ENCODE data around the gene TBC1D10A. TPM values are rescaled to one million over a fixed set of nuclear protein-coding genes. Genes with fewer than 3 reads are reported as not detected.

The TBC1D10A gene
- total and polyA plus RNA-seq, 2 experiments from 2014 or later: 11.8 to 21.8 TPM

DNA sequence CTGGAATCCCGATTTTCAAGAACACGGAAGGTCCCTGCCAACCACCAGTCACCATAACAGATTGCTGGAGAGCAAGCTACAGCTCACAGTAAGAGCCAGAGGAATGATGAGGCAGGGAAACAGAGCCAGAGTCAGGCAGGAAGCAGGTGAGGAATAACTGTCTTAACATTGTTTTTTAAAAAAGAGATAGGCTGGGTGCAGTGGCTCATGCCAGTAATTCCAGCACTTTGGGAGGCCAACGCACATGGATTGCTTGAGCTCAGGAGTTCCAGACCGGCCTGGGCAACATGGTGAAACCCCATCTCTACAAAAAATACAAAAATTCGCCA lies 24.0 kb downstream of the TBC1D10A start:
- H3K9me3 ChIP-seq (ENCODE audit: low read depth): no peaks in the 10 kb centered on the region
- H3K4me3 ChIP-seq: no peak overlapping the region
- TF ChIP-seq, protein P1, sequence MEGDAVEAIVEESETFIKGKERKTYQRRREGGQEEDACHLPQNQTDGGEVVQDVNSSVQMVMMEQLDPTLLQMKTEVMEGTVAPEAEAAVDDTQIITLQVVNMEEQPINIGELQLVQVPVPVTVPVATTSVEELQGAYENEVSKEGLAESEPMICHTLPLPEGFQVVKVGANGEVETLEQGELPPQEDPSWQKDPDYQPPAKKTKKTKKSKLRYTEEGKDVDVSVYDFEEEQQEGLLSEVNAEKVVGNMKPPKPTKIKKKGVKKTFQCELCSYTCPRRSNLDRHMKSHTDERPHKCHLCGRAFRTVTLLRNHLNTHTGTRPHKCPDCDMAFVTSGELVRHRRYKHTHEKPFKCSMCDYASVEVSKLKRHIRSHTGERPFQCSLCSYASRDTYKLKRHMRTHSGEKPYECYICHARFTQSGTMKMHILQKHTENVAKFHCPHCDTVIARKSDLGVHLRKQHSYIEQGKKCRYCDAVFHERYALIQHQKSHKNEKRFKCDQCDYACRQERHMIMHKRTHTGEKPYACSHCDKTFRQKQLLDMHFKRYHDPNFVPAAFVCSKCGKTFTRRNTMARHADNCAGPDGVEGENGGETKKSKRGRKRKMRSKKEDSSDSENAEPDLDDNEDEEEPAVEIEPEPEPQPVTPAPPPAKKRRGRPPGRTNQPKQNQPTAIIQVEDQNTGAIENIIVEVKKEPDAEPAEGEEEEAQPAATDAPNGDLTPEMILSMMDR (IDR thresholded peaks at IDR 0.05; ENCODE audit: low read depth, low read length): no peak
- H3K27ac ChIP-seq: no peak overlapping the region
- no peak for DNase-seq (ENCODE audit: low read depth in 1 of 2, low spot score in 1 of 2)
- no peaks in the 10 kb centered on the region for H3K27me3 ChIP-seq
- H3K4me1 ChIP-seq (ENCODE audit: low read depth): no peaks in the 10 kb centered on the region
- no peaks in the 10 kb centered on the region for H3K36me3 ChIP-seq

DNA sequence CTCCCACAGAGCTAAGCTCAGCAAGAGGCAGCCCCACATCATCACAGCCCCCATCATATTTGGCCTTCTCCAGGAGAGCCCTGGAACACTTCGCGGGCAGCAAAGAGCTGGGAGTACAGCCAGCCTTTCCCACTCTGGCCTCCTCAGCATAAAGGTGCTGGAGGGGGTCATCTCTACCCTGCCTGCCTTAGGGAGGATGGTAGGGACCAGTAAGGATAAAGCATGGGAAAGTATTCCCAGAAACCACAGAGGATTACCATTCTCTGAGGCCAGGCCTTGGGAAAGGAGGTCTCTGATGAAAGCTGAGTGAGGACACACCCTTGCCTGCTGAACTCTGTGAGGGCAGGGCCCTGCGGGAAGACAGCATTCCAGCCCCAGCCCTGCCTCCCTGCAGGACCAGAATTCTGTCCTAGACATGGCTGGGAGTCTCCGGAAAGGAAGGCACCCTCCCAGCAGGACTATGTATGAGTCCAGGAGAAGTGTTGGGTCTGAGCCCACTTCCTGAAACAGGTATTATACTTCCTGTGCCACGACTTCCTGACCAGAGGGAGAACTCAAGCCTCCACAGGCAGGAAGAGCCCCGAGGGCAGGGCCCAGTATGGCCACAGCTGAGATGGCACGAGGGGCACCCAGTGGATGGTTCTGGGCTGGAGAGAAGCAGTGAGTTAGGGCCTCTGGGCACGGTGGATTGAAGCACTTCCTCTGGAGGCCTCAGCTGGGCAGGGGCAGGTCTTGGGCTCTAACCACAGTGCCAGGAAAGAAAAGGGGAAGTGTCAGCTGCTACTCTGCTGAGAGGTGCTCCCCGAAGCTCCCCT lies 24.5 kb downstream of the TBC1D10A start:
- Histone ChIP-seq H3K9me3 (ENCODE audit: low read depth) (no peaks in the 10 kb centered on the region), H3K27me3 (no peaks in the 10 kb centered on the region), H3K4me3 (no peak overlapping the region), H3K4me1 (ENCODE audit: low read depth) (no peaks in the 10 kb centered on the region), H3K36me3 (no peaks in the 10 kb centered on the region), H3K27ac (no peak overlapping the region)
- peak in 1 of 2 donors; percentile 77 for DNase-seq (ENCODE audit: low read depth in 1 of 2, low spot score in 1 of 2)
- TF ChIP-seq, protein P1 (IDR thresholded peaks at IDR 0.05; ENCODE audit: low read depth, low read length): no peak

DNA sequence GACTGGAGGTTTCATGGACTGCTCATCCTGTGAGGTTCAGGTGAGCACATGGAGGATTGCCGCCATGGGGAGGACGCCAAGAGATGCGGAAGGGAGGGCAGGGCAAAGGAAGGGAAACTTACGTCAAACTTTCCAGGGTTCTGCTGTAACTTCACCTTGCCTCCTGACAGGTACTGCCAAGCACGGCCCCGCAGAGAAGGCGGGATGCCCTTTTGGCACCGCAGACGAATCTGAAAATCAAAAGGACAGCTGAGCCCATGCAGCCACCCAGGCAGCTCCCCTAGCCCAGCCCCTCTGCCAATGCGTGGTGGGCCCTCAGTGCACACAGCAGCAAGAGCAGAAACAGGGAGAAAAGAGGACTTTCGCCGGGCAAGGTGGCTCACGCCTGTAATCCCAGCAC lies 27.4 kb downstream of the TBC1D10A start:
- H3K9me3 ChIP-seq (ENCODE audit: low read depth): no peaks in the 10 kb centered on the region
- TF ChIP-seq, protein P1 (IDR thresholded peaks at IDR 0.05; ENCODE audit: low read depth, low read length): no peak
- H3K4me1 ChIP-seq (ENCODE audit: low read depth): no peaks in the 10 kb centered on the region
- no peak for DNase-seq (ENCODE audit: low read depth in 1 of 2, low spot score in 1 of 2)
- H3K27me3 ChIP-seq: no peaks in the 10 kb centered on the region
- peaks cover 2% of the 10 kb centered on the region for H3K36me3 ChIP-seq
- H3K27ac ChIP-seq: no peak overlapping the region
- H3K4me3 ChIP-seq: no peak overlapping the region

DNA sequence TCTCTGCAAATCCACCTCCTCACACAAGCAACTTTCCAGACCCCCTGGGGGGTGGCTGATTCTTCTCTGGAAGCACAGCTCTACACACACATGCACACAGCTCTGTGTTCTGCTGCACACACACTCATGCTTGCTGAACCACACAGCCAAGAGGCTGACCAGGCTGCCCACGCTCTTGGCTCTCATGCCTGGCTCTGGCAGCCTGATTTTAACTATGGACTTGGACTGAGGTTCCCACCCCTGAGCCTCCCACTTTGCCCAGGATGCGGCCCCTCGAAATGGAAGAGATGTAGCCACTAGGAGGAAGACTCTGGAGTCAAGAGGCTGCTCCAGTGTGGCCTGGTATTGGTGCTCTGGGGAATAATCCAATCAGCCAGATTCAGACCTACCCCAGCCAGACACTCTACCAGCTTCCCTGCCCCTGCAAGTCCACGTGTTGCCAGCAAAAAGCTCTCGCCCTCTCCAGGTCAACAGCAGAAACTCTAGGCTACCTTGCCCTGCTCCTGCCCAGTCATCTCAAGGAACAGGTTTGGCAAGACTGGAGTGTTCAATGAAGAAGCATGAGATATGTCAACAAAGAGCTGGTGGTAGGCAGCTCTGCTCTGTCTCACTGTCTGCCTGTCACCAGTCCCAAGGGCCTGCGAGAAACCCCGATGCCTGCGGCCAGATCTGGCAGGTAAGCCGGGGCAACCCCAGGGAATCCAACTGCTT lies 28.6 kb downstream of the TBC1D10A start:
- Histone ChIP-seq H3K27ac (no peak overlapping the region), H3K4me3 (no peak overlapping the region), H3K4me1 (ENCODE audit: low read depth) (no peaks in the 10 kb centered on the region), H3K9me3 (ENCODE audit: low read depth) (no peaks in the 10 kb centered on the region), H3K27me3 (no peaks in the 10 kb centered on the region), H3K36me3 (peaks cover 2% of the 10 kb centered on the region)
- TF ChIP-seq, protein P1 (IDR thresholded peaks at IDR 0.05; ENCODE audit: low read depth, low read length): no peak
- DNase-seq (ENCODE audit: low read depth in 1 of 2, low spot score in 1 of 2): no peak

DNA sequence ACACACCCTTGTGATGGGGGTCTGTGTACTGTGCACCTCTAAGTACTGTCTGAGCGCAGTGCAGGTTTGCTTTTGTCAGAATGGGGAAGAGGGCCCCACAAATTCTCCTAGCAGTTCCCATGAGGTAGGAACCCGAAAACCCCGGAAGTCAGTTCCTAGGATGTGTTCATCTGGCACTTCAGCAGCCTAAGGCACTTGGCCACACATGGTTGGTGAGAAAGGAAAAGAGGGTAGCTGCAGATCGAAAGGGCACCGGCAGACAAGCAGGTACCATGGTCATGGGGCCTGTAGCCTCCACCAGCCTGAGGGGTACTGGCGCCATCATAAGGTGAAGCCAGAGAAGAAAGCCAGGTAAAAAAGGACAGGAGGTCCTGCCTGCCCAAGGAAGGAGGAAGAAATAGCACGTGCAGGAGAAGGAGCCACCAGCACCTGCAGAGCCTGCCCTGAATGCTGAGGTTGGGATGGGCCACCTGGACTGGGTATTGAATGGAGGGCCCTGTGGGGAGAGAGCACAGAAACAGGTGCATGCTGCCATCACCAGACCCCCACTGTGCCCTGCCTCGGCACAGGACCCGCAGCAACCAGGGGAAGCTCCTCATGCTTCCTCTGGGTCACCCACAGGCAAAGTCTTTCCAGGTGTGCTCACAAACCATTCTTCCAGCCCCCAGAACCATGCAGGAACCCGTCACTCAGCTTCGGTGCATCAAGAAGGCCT lies 29.3 kb downstream of the TBC1D10A start:
- H3K4me1 ChIP-seq (ENCODE audit: low read depth): no peaks in the 10 kb centered on the region
- H3K36me3 ChIP-seq: peaks cover 2% of the 10 kb centered on the region

More for the DNA sequence above, 29.3 kb downstream of the TBC1D10A start:
- TF ChIP-seq, protein P1 (IDR thresholded peaks at IDR 0.05; ENCODE audit: low read depth, low read length): no peak
- H3K4me3 ChIP-seq: no peak overlapping the region
- no peak overlapping the region for H3K27ac ChIP-seq
- H3K27me3 ChIP-seq: no peaks in the 10 kb centered on the region
- H3K9me3 ChIP-seq (ENCODE audit: low read depth): no peaks in the 10 kb centered on the region
- no peak for DNase-seq (ENCODE audit: low read depth in 1 of 2, low spot score in 1 of 2)

All from cardiac muscle cell (in vitro differentiated cells and primary cell).